NCI-H460 (cell line): Measurements from ENCODE around the gene PGP. TPM values are rescaled to one million over a fixed set of nuclear protein-coding genes. Genes with fewer than 3 reads are reported as not detected.
A peak's percentile ranks its signal among the peaks of the same experiment; 100 is the strongest.
"Not testable (repeated sequence)": the region's sequence is repeated elsewhere in the genome, so short reads cannot be mapped to it uniquely, and the experiment has no call there.

Experiments
- DNase-seq: peaks from one replicate; pipeline ENCODE4 v3.0.0-alpha.2; 2016; ENCODE audit warnings: low read depth; ENCODE audit errors: extremely low read depth
- total RNA-seq: library from RNA; depleted of rRNA; stranded (reverse); fragments of >200 nt; shearing (Covaris generic); gene quantifications from 2 replicates; pipeline ENCODE4 v1.2.3, GENCODE V29; 2014

The PGP gene
- total RNA-seq, 1 experiment from 2014 or later: 8.6 TPM

GRCh38 chr16:2204416-2205103 is 10.1 kb downstream of the PGP start:
- DNase-seq: no peak

GRCh38 chr16:2203119-2203688 is 11.4 kb downstream of the PGP start:
- not testable (repeated sequence) for DNase-seq

GRCh38 chr16:2200313-2200712 is 14.3 kb downstream of the PGP start:
- no peak for DNase-seq

- no peak for DNase-seq
Measured at GRCh38 chr16:2199621-2200139, 15.0 kb downstream of the PGP start.

GRCh38 chr16:2199095-2199494 is 15.5 kb downstream of the PGP start:
- DNase-seq: no peak

GRCh38 chr16:2198283-2198682 is 16.4 kb downstream of the PGP start:
- no peak for DNase-seq

- DNase-seq: no peak
Measured at GRCh38 chr16:2197765-2198164, 16.9 kb downstream of the PGP start.

GRCh38 chr16:2196981-2197511 is 17.6 kb downstream of the PGP start:
- DNase-seq: no peak

GRCh38 chr16:2196162-2196980 is 18.3 kb downstream of the PGP start, which contains the start of gene CASKIN1:
TSS of gene CASKIN1 (minus strand) at chr16:2196605. CDS start at chr16:2196432, 173 bp downstream.
- no peak for DNase-seq

- no peak for DNase-seq
Measured at GRCh38 chr16:2195322-2196161, 19.1 kb downstream of the PGP start.

GRCh38 chr16:2194852-2195321 is 19.8 kb downstream of the PGP start:
- peak; percentile 59 for DNase-seq

GRCh38 chr16:2194166-2194834 is 20.3 kb downstream of the PGP start:
- no peak for DNase-seq

GRCh38 chr16:2191446-2191706 is 23.3 kb downstream of the PGP start:
- DNase-seq: no peak

- DNase-seq: no peak
Measured at GRCh38 chr16:2190659-2191445, 23.8 kb downstream of the PGP start.

- no peak for DNase-seq
Measured at GRCh38 chr16:2190002-2190658, 24.5 kb downstream of the PGP start.

- no peak for DNase-seq
Measured at GRCh38 chr16:2189252-2189893, 25.3 kb downstream of the PGP start.

GRCh38 chr16:2188395-2188794 is 26.2 kb downstream of the PGP start:
- DNase-seq: no peak

GRCh38 chr16:2187212-2187611 is 27.4 kb downstream of the PGP start:
- no peak for DNase-seq
